ENCODE results near the gene TMEM51. TPM values are rescaled to one million over a fixed set of nuclear protein-coding genes. Genes with fewer than 3 reads are reported as not detected.

The TMEM51 gene
- total RNA-seq, 1 donor from 2014 or later = not detected

DNA sequence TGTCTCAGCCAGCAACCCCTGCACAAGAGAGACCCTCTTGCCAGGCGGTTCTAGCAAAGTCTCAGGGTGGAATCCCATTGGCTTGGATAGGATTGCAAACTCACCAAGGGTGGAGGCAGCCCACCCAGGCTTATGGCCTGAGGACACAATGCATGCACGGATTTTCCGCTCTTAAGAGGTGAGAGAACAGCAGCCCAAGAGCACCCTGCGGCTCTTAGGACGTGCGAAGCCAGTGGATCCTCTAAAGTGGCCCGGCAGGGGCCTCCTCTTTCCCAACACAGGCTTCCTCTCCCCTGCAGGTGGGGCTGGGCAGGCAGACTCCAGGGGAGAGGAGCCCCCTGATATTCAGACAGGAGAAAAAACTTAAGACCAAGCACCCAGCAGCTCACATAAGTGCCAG, 31.2 kb upstream of the TMEM51 start:
- Histone ChIP-seq H3K4me3 (no peak overlapping the region), H3K4me1 (no peaks in the 10 kb centered on the region), H3K27me3 (no peaks in the 10 kb centered on the region), H3K27ac (no peak overlapping the region), H3K36me3 (no peaks in the 10 kb centered on the region), H3K9me3 (no peaks in the 10 kb centered on the region)
- no peak for DNase-seq (ENCODE audit: low spot score in 2 of 2)
- TF ChIP-seq CTCF (IDR thresholded peaks at IDR 0.05) = no peak
- intact Hi-C loops (cut with DNase I) = no loop called here

- intact Hi-C loops (cut with DNase I) = no loop called here
- no peak for TF ChIP-seq CTCF (IDR thresholded peaks at IDR 0.05)
- no peaks in the 10 kb centered on the region for H3K4me1 ChIP-seq
- no peaks in the 10 kb centered on the region for H3K27me3 ChIP-seq
- H3K4me3 ChIP-seq = no peak overlapping the region
- DNase-seq (ENCODE audit: low spot score in 2 of 2) = no peak
- H3K9me3 ChIP-seq = no peaks in the 10 kb centered on the region
- H3K27ac ChIP-seq = no peak overlapping the region
- H3K36me3 ChIP-seq = no peaks in the 10 kb centered on the region
Observed at GRCh38 chr1:15123270-15123669, 30.3 kb upstream of the TMEM51 start.

GRCh38 chr1:15123925-15124324, 29.6 kb upstream of the TMEM51 start:
- no peak overlapping the region for H3K27ac ChIP-seq
- intact Hi-C loops (cut with DNase I) = no loop called here
- no peaks in the 10 kb centered on the region for H3K27me3 ChIP-seq
- no peak for DNase-seq (ENCODE audit: low spot score in 2 of 2)
- no peak for TF ChIP-seq CTCF (IDR thresholded peaks at IDR 0.05)
- no peaks in the 10 kb centered on the region for H3K9me3 ChIP-seq
- no peak overlapping the region for H3K4me3 ChIP-seq
- no peaks in the 10 kb centered on the region for H3K36me3 ChIP-seq
- no peaks in the 10 kb centered on the region for H3K4me1 ChIP-seq

DNA sequence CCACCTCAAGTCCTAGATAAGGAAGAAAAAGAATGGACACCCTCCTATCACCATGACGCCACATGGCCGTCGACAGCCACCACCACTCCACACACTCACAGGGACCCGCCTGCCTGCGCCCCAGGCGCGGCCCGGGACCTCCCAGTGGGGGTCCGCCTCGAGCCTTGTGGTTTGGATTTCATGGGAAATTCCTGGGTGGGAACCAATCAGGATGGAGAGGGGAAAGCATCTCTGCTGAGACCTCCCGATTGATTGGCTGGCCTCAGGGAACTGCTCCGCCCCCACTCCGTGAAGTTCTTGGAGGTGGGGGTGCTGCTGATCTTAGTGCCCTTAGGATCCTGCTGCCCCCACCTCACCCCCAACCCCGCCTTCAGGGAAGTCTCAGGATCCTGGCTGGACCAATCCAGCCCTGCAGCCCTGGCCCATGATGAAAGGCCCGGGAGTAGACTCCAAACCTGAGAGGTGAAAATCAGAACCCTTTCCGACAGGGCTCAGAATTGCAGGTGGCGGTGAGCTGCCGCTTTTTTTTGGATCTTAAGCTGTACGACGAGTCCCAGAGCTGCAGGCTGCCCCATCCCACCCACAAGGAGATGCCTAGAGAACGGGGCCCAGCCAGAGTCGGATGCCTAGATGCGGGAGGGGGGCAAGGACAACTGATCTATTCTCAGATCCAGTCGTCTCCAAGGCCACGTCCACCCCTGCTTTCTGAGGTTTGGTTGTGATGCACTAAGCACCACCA, 29.0 kb upstream of the TMEM51 start:
- no peaks in the 10 kb centered on the region for H3K9me3 ChIP-seq
- no peak for TF ChIP-seq CTCF (IDR thresholded peaks at IDR 0.05)
- H3K4me3 ChIP-seq = no peak overlapping the region
- no peaks in the 10 kb centered on the region for H3K27me3 ChIP-seq
- H3K4me1 ChIP-seq = no peaks in the 10 kb centered on the region
- intact Hi-C loops (cut with DNase I) = no loop called here
- no peaks in the 10 kb centered on the region for H3K36me3 ChIP-seq
- no peak overlapping the region for H3K27ac ChIP-seq
- DNase-seq (ENCODE audit: low spot score in 2 of 2) = no peak

DNA sequence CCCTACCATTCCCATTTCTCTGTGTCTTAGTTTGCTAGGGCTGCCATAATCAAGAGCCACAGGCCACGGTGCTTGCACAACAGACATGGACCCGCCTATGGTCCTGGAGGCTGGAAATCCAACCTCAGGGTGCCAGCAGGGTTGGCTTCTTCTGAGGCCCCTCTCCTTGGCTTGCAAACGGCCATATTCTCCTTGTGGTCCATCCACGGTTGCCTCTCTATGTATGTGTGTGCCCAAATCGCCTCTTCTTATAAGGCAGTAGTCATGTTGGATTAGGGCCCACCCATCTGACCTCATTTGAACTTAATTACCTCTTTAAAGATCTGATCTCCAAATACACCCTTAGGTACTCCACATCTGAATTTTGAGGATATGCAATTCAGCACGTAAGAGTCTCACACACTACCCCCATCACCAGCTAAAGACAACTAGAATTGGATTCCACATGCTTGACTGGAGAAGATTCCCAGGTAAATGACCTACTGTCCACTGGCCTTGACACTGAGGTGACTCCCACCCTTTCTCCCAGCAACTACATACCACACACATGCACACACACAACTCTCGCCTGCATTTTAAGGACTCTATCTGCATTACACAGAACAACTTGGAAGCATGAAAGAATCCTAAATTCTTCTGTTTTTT, 28.3 kb upstream of the TMEM51 start:
- H3K27ac ChIP-seq = no peak overlapping the region
- intact Hi-C loops (cut with DNase I) = no loop called here
- H3K36me3 ChIP-seq = no peaks in the 10 kb centered on the region
- no peak for DNase-seq (ENCODE audit: low spot score in 2 of 2)
- no peaks in the 10 kb centered on the region for H3K4me1 ChIP-seq
- no peaks in the 10 kb centered on the region for H3K27me3 ChIP-seq
- no peak overlapping the region for H3K4me3 ChIP-seq
- no peaks in the 10 kb centered on the region for H3K9me3 ChIP-seq
- no peak for TF ChIP-seq CTCF (IDR thresholded peaks at IDR 0.05)
